Hepatocyte (in vitro differentiated cells): Measurements from ENCODE around the gene LCE3D. TPM values are rescaled to one million over a fixed set of nuclear protein-coding genes. Genes with fewer than 3 reads are reported as not detected.

Experiments used
- DNase-seq: peaks from one replicate; pipeline ENCODE4 v3.0.0-alpha.2; 2016; ENCODE audit warnings: low spot score
- H2AFZ ChIP-seq: fragments of 200-600 bp; sonication (generic); 2 replicates; pipeline ENCODE4 v1.6.0; 2016; ENCODE audit warnings: antibody characterized with exemption, mild to moderate bottlenecking
- H3K27ac ChIP-seq: fragments of 200-600 bp; sonication (generic); 2 replicates; pipeline ENCODE4 v1.5.1; 2016; ENCODE audit warnings: mild to moderate bottlenecking
- H3K27me3 ChIP-seq: fragments of 200-600 bp; sonication (generic); 2 replicates; pipeline ENCODE4 v1.6.1; 2016
- H3K36me3 ChIP-seq: fragments of 200-600 bp; sonication (generic); replicated peaks from 2 replicates; pipeline ENCODE4 v1.5.1; 2016; ENCODE audit warnings: low read depth; ENCODE audit not compliant: insufficient read depth
- H3K4me1 ChIP-seq: fragments of 200-600 bp; sonication (generic); 2 replicates; pipeline ENCODE4 v1.5.1; 2016; ENCODE audit warnings: mild to moderate bottlenecking, moderate library complexity; ENCODE audit not compliant: insufficient read depth
- H3K4me2 ChIP-seq: fragments of 200-600 bp; sonication (generic); 2 replicates; pipeline ENCODE4 v1.6.0; 2016
- H3K4me3 ChIP-seq: fragments of 200-600 bp; sonication (generic); 2 replicates; pipeline ENCODE4 v1.5.1; 2016; ENCODE audit warnings: mild to moderate bottlenecking
- H3K79me2 ChIP-seq: fragments of 200-600 bp; sonication (generic); 2 replicates; pipeline ENCODE4 v1.6.0; 2017; ENCODE audit warnings: mild to moderate bottlenecking
- H3K9me2 ChIP-seq: fragments of 200-600 bp; sonication (generic); replicated peaks from 2 replicates; pipeline ENCODE4 v1.6.0; 2017; ENCODE audit warnings: mild to moderate bottlenecking; ENCODE audit not compliant: insufficient read depth
- H3K9me3 ChIP-seq: fragments of 200-600 bp; sonication (generic); 2 replicates; pipeline ENCODE4 v1.5.1; 2016; ENCODE audit warnings: low read depth, mild to moderate bottlenecking
- H4K20me1 ChIP-seq: fragments of 200-600 bp; sonication (generic); 2 replicates; pipeline ENCODE4 v1.6.0; 2016; ENCODE audit warnings: mild to moderate bottlenecking; ENCODE audit not compliant: insufficient read depth, poor library complexity, severe bottlenecking
- CTCF ChIP-seq: fragments of 200-600 bp; sonication (generic); IDR thresholded peaks from 2 replicates; pipeline ENCODE4 v1.5.1; 2016; ENCODE audit warnings: antibody characterized with exemption, mild to moderate bottlenecking; ENCODE audit not compliant: poor library complexity
- EZH2 ChIP-seq: fragments of 200-600 bp; sonication (generic); IDR thresholded peaks from 2 replicates; pipeline ENCODE4 v1.6.1; 2016; ENCODE audit warnings: antibody characterized with exemption, mild to moderate bottlenecking, borderline replicate concordance
- EZH2phosphoT487 ChIP-seq: fragments of 200-600 bp; sonication (generic); IDR thresholded peaks from one replicate; pipeline ENCODE4 v1.6.1; 2018; ENCODE audit warnings: antibody characterized with exemption, mild to moderate bottlenecking, low read depth, moderate library complexity; ENCODE audit not compliant: unreplicated experiment, severe bottlenecking
- WGBS: methylation state at CpG from one replicate; pipeline ENCODE4 v1.1.6; 2016; ENCODE audit warnings: low lambda C conversion rate; ENCODE audit errors: missing lambda C conversion rate; 5-methylcytosine and 5-hydroxymethylcytosine counted together
- polyA plus RNA-seq: library from polyadenylated mRNA; unstranded; fragments of >200 nt; fragmentation: Nextera tagmentation; extraction: Ambion mirVana; gene quantifications from 2 replicates; pipeline ENCODE4 v1.2.1, GENCODE V29; 2016
- total RNA-seq: library from RNA; depleted of rRNA; stranded (reverse); fragments of >200 nt; gene quantifications from 2 replicates; pipeline ENCODE4 v1.2.3, GENCODE V29; 2014

The LCE3D gene
- total and polyA plus RNA-seq, 2 experiments from 2014 or later = not detected

- Histone ChIP-seq H3K4me2 (no peak overlapping the region), H3K9me3 (no peaks in the 10 kb centered on the region), H4K20me1 (no peaks in the 10 kb centered on the region), H3K9me2 (no peaks in the 10 kb centered on the region), H3K27me3 (no peaks in the 10 kb centered on the region), H3K4me3 (no peak overlapping the region), H3K36me3 (no peaks in the 10 kb centered on the region), H3K4me1 (no peaks in the 10 kb centered on the region), H3K27ac (no peak overlapping the region), H3K79me2 (no peaks in the 10 kb centered on the region), H2AFZ (no peak overlapping the region)
- TF ChIP-seq EZH2phosphoT487 (no peak), EZH2 (no peak), CTCF (no peak)
- 47% methylated on average over 2 of the region's 2 CpGs for WGBS
- DNase-seq = no peak
Observed at GRCh38 chr1:152539901-152540300, 40.4 kb downstream of the LCE3D start.

GRCh38 chr1:152537496-152537895 lies 42.8 kb downstream of the LCE3D start:
- Histone ChIP-seq H4K20me1 (no peaks in the 10 kb centered on the region), H3K4me2 (no peak overlapping the region), H3K27ac (no peak overlapping the region), H3K36me3 (no peaks in the 10 kb centered on the region), H3K4me1 (no peaks in the 10 kb centered on the region), H2AFZ (no peak overlapping the region), H3K27me3 (no peaks in the 10 kb centered on the region), H3K4me3 (no peak overlapping the region), H3K9me3 (no peaks in the 10 kb centered on the region), H3K79me2 (no peaks in the 10 kb centered on the region), H3K9me2 (no peaks in the 10 kb centered on the region)
- 37% methylated on average over 4 of the region's 4 CpGs for WGBS
- DNase-seq = no peak
- TF ChIP-seq EZH2 (no peak), EZH2phosphoT487 (no peak), CTCF (no peak)

GRCh38 chr1:152535774-152536173 lies 44.5 kb downstream of the LCE3D start:
- H3K79me2 ChIP-seq = no peaks in the 10 kb centered on the region
- no peaks in the 10 kb centered on the region for H3K9me2 ChIP-seq
- no peaks in the 10 kb centered on the region for H4K20me1 ChIP-seq
- TF ChIP-seq EZH2 = no peak
- TF ChIP-seq CTCF = no peak
- TF ChIP-seq EZH2phosphoT487 = no peak
- H3K4me2 ChIP-seq = no peak overlapping the region
- no peaks in the 10 kb centered on the region for H3K27me3 ChIP-seq
- DNase-seq = no peak
- no peaks in the 10 kb centered on the region for H3K9me3 ChIP-seq
- no peak overlapping the region for H3K4me3 ChIP-seq
- no peaks in the 10 kb centered on the region for H3K4me1 ChIP-seq
- H3K36me3 ChIP-seq = no peaks in the 10 kb centered on the region
- WGBS = 61% methylated on average over 3 of the region's 3 CpGs
- no peak overlapping the region for H3K27ac ChIP-seq
- H2AFZ ChIP-seq = no peak overlapping the region

GRCh38 chr1:152533327-152533938 lies 46.9 kb downstream of the LCE3D start:
- Histone ChIP-seq H3K27me3 (no peaks in the 10 kb centered on the region), H3K27ac (no peak overlapping the region), H4K20me1 (no peaks in the 10 kb centered on the region), H3K9me2 (no peaks in the 10 kb centered on the region), H3K36me3 (no peaks in the 10 kb centered on the region), H3K4me2 (no peak overlapping the region), H2AFZ (no peak overlapping the region), H3K4me1 (no peaks in the 10 kb centered on the region), H3K79me2 (no peaks in the 10 kb centered on the region), H3K9me3 (no peaks in the 10 kb centered on the region), H3K4me3 (no peak overlapping the region)
- no peak for TF ChIP-seq CTCF
- TF ChIP-seq EZH2 = no peak
- TF ChIP-seq EZH2phosphoT487 = no peak
- WGBS = 60% methylated on average over 7 of the region's 7 CpGs
- DNase-seq = no peak
